Measurements from ENCODE around the gene MAP6D1.

DNA sequence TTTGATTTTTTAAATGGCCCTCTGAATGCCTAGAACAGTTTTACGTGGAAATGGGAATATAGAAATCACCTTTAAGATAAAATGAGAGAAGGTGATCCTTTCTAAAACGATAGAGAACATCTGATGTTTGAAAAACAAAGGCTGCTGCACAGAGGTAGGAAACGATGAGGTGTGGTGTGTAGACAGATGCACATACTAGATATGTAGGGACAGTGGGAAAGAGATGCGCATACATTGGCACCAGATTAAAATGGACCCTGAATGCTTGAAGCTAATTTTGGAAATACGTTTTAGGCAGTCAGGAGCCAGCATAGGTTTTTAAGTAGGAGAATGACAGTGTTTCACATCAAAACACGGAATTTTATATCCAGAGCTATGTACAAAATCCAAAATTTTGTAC lies 29.0 kb downstream of the MAP6D1 start:
- TF ChIP-seq CTCF (IDR thresholded peaks at IDR 0.05) (no peak), EZH2 (IDR thresholded peaks at IDR 0.05; ENCODE audit: borderline replicate concordance, insufficient read depth, low read depth, low read length, poor library complexity, severe bottlenecking) (no peak)
